Liver (tissue), 9 donors: ENCODE data around the gene AXIN2. TPM values are rescaled to one million over a fixed set of nuclear protein-coding genes. Genes with fewer than 3 reads are reported as not detected.

Experiments used
- DNase-seq: peaks from one replicate; pipeline ENCODE4 v3.0.0-alpha.2; 2017; ENCODE audit warnings: low spot score
- H3K27ac ChIP-seq, 2 donors: one replicate each; pipeline ENCODE4 v1.7.0; 2013; ENCODE audit warnings: inconsistent platforms in 2 of 2, low read length in 2 of 2, control low read depth in 1 of 2, low read depth in 1 of 2, mild to moderate bottlenecking in 1 of 2
- H3K27me3 ChIP-seq, 4 donors: one replicate each; pipeline versions ENCODE4 v1.6.1 to v1.7.0; 2013; ENCODE audit warnings: low read length in 3 of 4, inconsistent platforms in 1 of 4, mild to moderate bottlenecking in 1 of 4, moderate library complexity in 1 of 4; ENCODE audit not compliant: control insufficient read depth in 4 of 4, insufficient read depth in 4 of 4
- H3K36me3 ChIP-seq, 4 donors: one replicate each; pipeline versions ENCODE4 v1.6.1 to v1.7.0; 2013; ENCODE audit warnings: low read length in 3 of 4, mild to moderate bottlenecking in 3 of 4, low read depth in 1 of 4, moderate library complexity in 1 of 4; ENCODE audit not compliant: control insufficient read depth in 4 of 4, insufficient read depth in 3 of 4
- H3K4me1 ChIP-seq, 4 donors: one replicate each; pipeline versions ENCODE4 v1.6.1 to v1.7.0; 2013; ENCODE audit warnings: low read length in 3 of 4, mild to moderate bottlenecking in 3 of 4, moderate library complexity in 1 of 4; ENCODE audit not compliant: control insufficient read depth in 4 of 4, insufficient read depth in 4 of 4
- H3K4me3 ChIP-seq, 3 donors: one replicate each; pipeline versions ENCODE4 v1.6.1 to v1.7.0; 2013; ENCODE audit warnings: low read length in 3 of 3, control low read depth in 1 of 3, low read depth in 1 of 3, mild to moderate bottlenecking in 1 of 3
- H3K9ac ChIP-seq, 2 donors: one replicate each; pipeline ENCODE4 v1.7.0; 2013; ENCODE audit warnings: low read length in 2 of 2, mild to moderate bottlenecking in 2 of 2, moderate library complexity in 2 of 2, control low read depth in 1 of 2, low read depth in 1 of 2
- H3K9me3 ChIP-seq, 4 donors: one replicate each; pipeline versions ENCODE4 v1.6.1 to v1.7.0; 2013; ENCODE audit warnings: low read length in 3 of 4; ENCODE audit not compliant: control insufficient read depth in 4 of 4
- CTCF ChIP-seq: fragments of 150-350 bp; IDR thresholded peaks from 2 replicates; pipeline ENCODE4 v1.5.1; 2017; ENCODE audit warnings: improper control_type of control experiment, low read depth, low read length; ENCODE audit not compliant: missing input control
- FOXA2 ChIP-seq: IDR thresholded peaks from 2 replicates; pipeline ENCODE4 v1.6.1; 2016; ENCODE audit warnings: antibody characterized with exemption
- GABPA ChIP-seq, 2 donors: IDR thresholded peaks in 1 of 2; conservative IDR thresholded peaks in 1 of 2; 2 replicates each; pipeline ENCODE4 v1.6.1; 2016; ENCODE audit warnings: antibody characterized with exemption in 2 of 2, mild to moderate bottlenecking in 1 of 2, moderate library complexity in 1 of 2
- HNF4A ChIP-seq, 2 donors: conservative IDR thresholded peaks; 2 replicates each; pipeline ENCODE4 v1.6.1; 2016; ENCODE audit warnings: antibody characterized with exemption in 2 of 2, mild to moderate bottlenecking in 2 of 2
- JUND ChIP-seq, 2 donors: IDR thresholded peaks; 2 replicates each; pipeline ENCODE4 v1.6.1; 2016; ENCODE audit warnings: antibody characterized with exemption in 2 of 2
- MAX ChIP-seq: IDR thresholded peaks from 2 replicates; pipeline ENCODE4 v1.6.1; 2016; ENCODE audit warnings: antibody characterized with exemption
- NR2F2 ChIP-seq: IDR thresholded peaks from 2 replicates; pipeline ENCODE4 v1.6.1; 2016; ENCODE audit warnings: antibody characterized with exemption
- REST ChIP-seq: IDR thresholded peaks from 2 replicates; pipeline ENCODE4 v1.6.1; 2016; ENCODE audit warnings: antibody characterized with exemption, mild to moderate bottlenecking
- RXRA ChIP-seq, 2 donors: IDR thresholded peaks; 2 replicates each; pipeline ENCODE4 v1.6.1; 2017 to 2018; ENCODE audit warnings: antibody characterized with exemption in 2 of 2, mild to moderate bottlenecking in 1 of 2
- SP1 ChIP-seq: IDR thresholded peaks from 2 replicates; pipeline ENCODE4 v1.6.1; 2018; ENCODE audit warnings: antibody characterized with exemption, mild to moderate bottlenecking
- TAF1 ChIP-seq: conservative IDR thresholded peaks from 2 replicates; pipeline ENCODE4 v1.6.1; 2016; ENCODE audit warnings: antibody characterized with exemption, mild to moderate bottlenecking
- WGBS: extraction: QIAGEN DNeasy Blood & Tissue Kit; methylation state at CpG from one replicate; pipeline ENCODE4 v1.1.7; 2013; 5-methylcytosine and 5-hydroxymethylcytosine counted together
- polyA plus RNA-seq, 2 donors: library from polyadenylated mRNA; stranded (reverse) in 1 of 2; unstranded in 1 of 2; fragments of 200-250 nt in 1 of 2; fragments of >200 nt in 1 of 2; fragmentation: Nextera tagmentation in 1 of 2; extraction: Ambion mirVana in 1 of 2; gene quantifications; one replicate each; pipeline versions ENCODE4 v1.2.1 to v1.2.3, GENCODE V29; 2013 to 2015
- total RNA-seq, 2 donors: library from RNA; depleted of rRNA; stranded (reverse); fragments of >200 nt; gene quantifications; one replicate each; pipeline ENCODE4 v1.2.3, GENCODE V29; 2014
- donor health status: healthy.
- donor health status: healthy.
- donor health status: healthy.
- donor health status: healthy.
- donor health status: healthy.

AXIN2 gene
- total and polyA plus RNA-seq, 4 donors, result 0.33 to 3.5 (median 1.5) TPM

- Histone ChIP-seq H3K4me1 (no peaks in the 10 kb centered on the region), H3K27me3 (no peaks in the 10 kb centered on the region), H3K27ac (no peak overlapping the region), H3K36me3 (no peaks in the 10 kb centered on the region), H3K9ac (no peak overlapping the region), H3K4me3 (no peak overlapping the region), H3K9me3 (no peaks in the 10 kb centered on the region)
- 85% methylated on average over 7 of the region's 7 CpGs for WGBS
- no peak for DNase-seq
- TF ChIP-seq NR2F2, result no peak
Observed at GRCh38 chr17:65489413-65490155, 71.9 kb downstream of the AXIN2 start.

GRCh38 chr17:65488665-65489064 is 72.8 kb downstream of the AXIN2 start:
- Histone ChIP-seq H3K4me1 (no peaks in the 10 kb centered on the region), H3K9me3 (no peaks in the 10 kb centered on the region), H3K9ac (no peak overlapping the region), H3K27ac (no peak overlapping the region), H3K27me3 (no peaks in the 10 kb centered on the region), H3K4me3 (no peak overlapping the region), H3K36me3 (no peaks in the 10 kb centered on the region)
- WGBS, result 94% methylated on average over 1 of the region's 1 CpG
- TF ChIP-seq GABPA (IDR thresholded peaks at IDR 0.05 in 1 of 2, conservative IDR thresholded peaks at IDR 0.05 in 1 of 2) (no peak), TAF1 (no peak), HNF4A (conservative IDR thresholded peaks at IDR 0.05) (no peak), SP1 (no peak), MAX (no peak), RXRA (IDR thresholded peaks at IDR 0.05) (no peak), CTCF (no peak), REST (no peak), NR2F2 (no peak), FOXA2 (no peak), JUND (IDR thresholded peaks at IDR 0.05) (no peak)
- no peak for DNase-seq

GRCh38 chr17:65487990-65488389 is 73.5 kb downstream of the AXIN2 start:
- H3K27ac ChIP-seq, result no peak overlapping the region
- H3K4me1 ChIP-seq, result no peaks in the 10 kb centered on the region
- no peak overlapping the region for H3K4me3 ChIP-seq
- H3K9ac ChIP-seq, result no peak overlapping the region
- no peaks in the 10 kb centered on the region for H3K9me3 ChIP-seq
- no peaks in the 10 kb centered on the region for H3K36me3 ChIP-seq
- no peaks in the 10 kb centered on the region for H3K27me3 ChIP-seq
- TF ChIP-seq MAX, result no peak
- DNase-seq, result no peak
